ENCODE results near the gene ANTKMT. TPM values are rescaled to one million over a fixed set of nuclear protein-coding genes. Genes with fewer than 3 reads are reported as not detected.

Gene ANTKMT
- total RNA-seq, 1 donor from 2014 or later = 44.9 TPM

- Mint-ChIP-seq H3K4me1 (ENCODE audit: low read depth) (no peaks in the 10 kb centered on the region), H3K4me3 (ENCODE audit: low read depth) (no peak overlapping the region), H3K27ac (no peak overlapping the region), H3K36me3 (ENCODE audit: insufficient read depth) (peaks cover 7% of the 10 kb centered on the region), H3K9me3 (ENCODE audit: low read depth) (no peaks in the 10 kb centered on the region), H3K27me3 (no peaks in the 10 kb centered on the region)
- DNase-seq (ENCODE audit: low spot score, unreplicated experiment) = no peak
- TF ChIP-seq CTCF (IDR thresholded peaks at IDR 0.05; ENCODE audit: unreplicated experiment) = peak; percentile 33
Observed at GRCh38 chr16:733382-734207, 12.6 kb downstream of the ANTKMT start.

- Mint-ChIP-seq H3K36me3 (ENCODE audit: insufficient read depth) (peaks cover 7% of the 10 kb centered on the region), H3K4me3 (ENCODE audit: low read depth) (no peak overlapping the region), H3K4me1 (ENCODE audit: low read depth) (no peaks in the 10 kb centered on the region), H3K27ac (no peak overlapping the region), H3K9me3 (ENCODE audit: low read depth) (no peaks in the 10 kb centered on the region), H3K27me3 (no peaks in the 10 kb centered on the region)
- no peak for DNase-seq (ENCODE audit: low spot score, unreplicated experiment)
- TF ChIP-seq CTCF (IDR thresholded peaks at IDR 0.05; ENCODE audit: unreplicated experiment) = no peak
Observed at GRCh38 chr16:734208-734980, 13.4 kb downstream of the ANTKMT start.

GRCh38 chr16:734981-735881 is 14.3 kb downstream of the ANTKMT start:
- DNase-seq (ENCODE audit: low spot score, unreplicated experiment) = no peak
- Mint-ChIP-seq H3K27me3 (no peaks in the 10 kb centered on the region), H3K4me1 (ENCODE audit: low read depth) (peaks cover 3% of the 10 kb centered on the region), H3K9me3 (ENCODE audit: low read depth) (no peaks in the 10 kb centered on the region), H3K27ac (no peak overlapping the region), H3K4me3 (ENCODE audit: low read depth) (no peak overlapping the region), H3K36me3 (ENCODE audit: insufficient read depth) (peaks cover 7% of the 10 kb centered on the region)
- no peak for TF ChIP-seq CTCF (IDR thresholded peaks at IDR 0.05; ENCODE audit: unreplicated experiment)

GRCh38 chr16:735982-736453 is 15.1 kb downstream of the ANTKMT start:
- Mint-ChIP-seq H3K27me3 (no peaks in the 10 kb centered on the region), H3K4me1 (ENCODE audit: low read depth) (peaks cover 3% of the 10 kb centered on the region), H3K27ac (no peak overlapping the region), H3K4me3 (ENCODE audit: low read depth) (no peak overlapping the region), H3K36me3 (ENCODE audit: insufficient read depth) (peaks cover 7% of the 10 kb centered on the region), H3K9me3 (ENCODE audit: low read depth) (no peaks in the 10 kb centered on the region)
- DNase-seq (ENCODE audit: low spot score, unreplicated experiment) = no peak
- TF ChIP-seq CTCF (IDR thresholded peaks at IDR 0.05; ENCODE audit: unreplicated experiment) = no peak

All from progenitor cell of endocrine pancreas (in vitro differentiated cells).